Naive thymus-derived CD4-positive, alpha-beta T cell (primary cell): ENCODE results near the gene COL23A1. TPM values are rescaled to one million over a fixed set of nuclear protein-coding genes. Genes with fewer than 3 reads are reported as not detected.
"Not testable (repeated sequence)": the region's sequence is repeated elsewhere in the genome, so short reads cannot be mapped to it uniquely, and the experiment has no call there.

ENCODE experiments used
- ATAC-seq: fragments of 150-1000 bp; cut with Tn5 transposase; 2 replicates; pipeline ENCODE4 v1.10.0; 2021; ENCODE audit warnings: mild to moderate bottlenecking, moderate library complexity
- CTCF ChIA-PET: fragments of 350-600 bp; sonication (Branson Sonifier 250); formaldehyde crosslinking; loops from one replicate; lab custom pipeline; 2021; ENCODE audit warnings: antibody characterized with exemption; lab: Charles Lee
- POLR2A ChIA-PET: fragments of 350-600 bp; sonication (Branson Sonifier 250); formaldehyde crosslinking; loops from one replicate; lab custom pipeline; 2021; ENCODE audit warnings: antibody characterized with exemption, inconsistent platforms; lab: Charles Lee
- DNase-seq, 9 donors: peaks; one replicate each; pipeline versions ENCODE4 v3.0.0 to v3.0.0-alpha.2; 2020 to 2022; ENCODE audit warnings: mixed read lengths in 1 of 9
- H3K27ac ChIP-seq: one replicate; pipeline ENCODE4 v1.7.0; 2013; ENCODE audit warnings: mild to moderate bottlenecking, low read depth, low read length, moderate library complexity
- H3K27me3 ChIP-seq, 2 donors: one replicate each; pipeline ENCODE4 v1.7.0; 2013; ENCODE audit warnings: low read length in 2 of 2, mild to moderate bottlenecking in 2 of 2, moderate library complexity in 2 of 2; ENCODE audit not compliant: control insufficient read depth in 2 of 2, insufficient read depth in 2 of 2
- H3K36me3 ChIP-seq, 3 experiments: 1 replicate in 2 of 3; 2 replicates in 1 of 3; pipeline ENCODE4 v1.7.0; 2013; ENCODE audit warnings: low read length in 3 of 3, mild to moderate bottlenecking in 3 of 3, moderate library complexity in 1 of 3; ENCODE audit not compliant: insufficient read depth in 3 of 3, control insufficient read depth in 2 of 3
- H3K4me1 ChIP-seq, 2 donors: one replicate each; pipeline ENCODE4 v1.7.0; 2013; ENCODE audit warnings: low read length in 2 of 2, mild to moderate bottlenecking in 2 of 2, moderate library complexity in 1 of 2; ENCODE audit not compliant: control insufficient read depth in 2 of 2, insufficient read depth in 2 of 2
- H3K4me3 ChIP-seq: 2 replicates; pipeline ENCODE4 v1.7.0; 2013; ENCODE audit warnings: mild to moderate bottlenecking, low read length
- H3K9me3 ChIP-seq, 3 experiments: 1 replicate in 2 of 3; 2 replicates in 1 of 3; pipeline ENCODE4 v1.7.0; 2013; ENCODE audit warnings: low read length in 3 of 3; ENCODE audit not compliant: control insufficient read depth in 2 of 3
- H3K27ac Mint-ChIP-seq, 9 donors: one replicate each; pipeline ENCODE4 v1.8.0; 2020 to 2022; ENCODE audit warnings: mixed read lengths in 9 of 9, mild to moderate bottlenecking in 8 of 9, moderate library complexity in 5 of 9, inconsistent platforms in 2 of 9
- H3K27me3 Mint-ChIP-seq, 5 donors: one replicate each; pipeline ENCODE4 v1.8.0; 2021 to 2022; ENCODE audit warnings: mixed read lengths in 5 of 5, mild to moderate bottlenecking in 1 of 5
- H3K36me3 Mint-ChIP-seq, 5 donors: one replicate each; pipeline ENCODE4 v1.8.0; 2020 to 2022; ENCODE audit warnings: mixed read lengths in 5 of 5, mild to moderate bottlenecking in 3 of 5, inconsistent platforms in 1 of 5
- H3K4me1 Mint-ChIP-seq, 7 donors: one replicate each; pipeline ENCODE4 v1.8.0; 2020 to 2022; ENCODE audit warnings: mixed read lengths in 7 of 7, mild to moderate bottlenecking in 3 of 7, inconsistent platforms in 1 of 7
- H3K4me3 Mint-ChIP-seq, 10 donors: one replicate each; pipeline ENCODE4 v1.8.0; 2020 to 2022; ENCODE audit warnings: mild to moderate bottlenecking in 10 of 10, mixed read lengths in 10 of 10, moderate library complexity in 6 of 10, inconsistent platforms in 2 of 10
- H3K9me3 Mint-ChIP-seq, 11 donors: one replicate each; pipeline ENCODE4 v1.8.0; 2020 to 2022; ENCODE audit warnings: mixed read lengths in 11 of 11, mild to moderate bottlenecking in 4 of 11, inconsistent platforms in 1 of 11, moderate library complexity in 1 of 11
- intact Hi-C, 2 donors: fragments of 100-400 bp; cut with micrococcal nuclease; formaldehyde crosslinking; loops; one replicate each; pipeline ENCODE4 v1.15.1; 2023
- polyA plus RNA-seq, 2 donors: library from polyadenylated mRNA; unstranded; fragments of 300-500 nt; fragmentation: Illumina TruSeq; gene quantifications; one replicate each; pipeline ENCODE4 v1.2.3, GENCODE V29; 2021
- total RNA-seq, 6 experiments: library from RNA in 5 of 6; stranded (reverse) in 5 of 6; gene quantifications; 1 replicate in 5 of 6; 2 replicates in 1 of 6; pipeline ENCODE4 v1.2.3 and lab custom pipeline; 2021 to 2026

Gene COL23A1
- total and polyA plus RNA-seq, 7 experiments from 2014 or later, result 0.13 to 0.32 (median 0.22) TPM; not detected in 4

DNA sequence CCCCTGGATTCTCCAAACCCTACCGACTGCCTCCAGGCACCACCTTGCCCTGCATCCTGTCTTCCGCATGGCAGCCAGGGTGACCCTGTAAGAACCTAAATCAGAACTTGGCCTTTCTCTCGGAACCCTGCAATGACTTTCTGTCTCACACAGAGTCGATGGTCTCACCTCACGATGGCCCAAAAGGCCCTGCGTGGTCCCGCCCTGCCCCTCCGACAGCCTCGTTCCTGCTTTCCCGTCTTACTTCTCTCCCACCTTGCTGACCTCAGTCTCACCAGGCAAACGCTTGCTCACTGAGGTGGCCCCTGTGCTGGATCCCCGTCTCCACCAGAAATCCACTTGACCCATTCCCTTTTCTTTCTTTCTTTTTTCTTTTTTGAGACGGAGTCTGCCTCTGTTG is 214.8 kb downstream of the COL23A1 start:
- no peak for ATAC-seq
- Mint-ChIP-seq H3K36me3 (no peaks in the 10 kb centered on the region), H3K27ac (no peak overlapping the region), H3K9me3 (peaks cover 0 to 3% (median 0%) of the 10 kb centered on the region in 11 donors), H3K27me3 (peaks cover 0 to 20% (median 11%) of the 10 kb centered on the region in 5 donors), H3K4me1 (peaks cover 0 to 4% (median 0%) of the 10 kb centered on the region in 7 donors), H3K4me3 (no peak overlapping the region)
- Histone ChIP-seq H3K4me3 (no peak overlapping the region), H3K27me3 (no peaks in the 10 kb centered on the region), H3K9me3 (no peaks in the 10 kb centered on the region), H3K27ac (no peak overlapping the region), H3K4me1 (no peaks in the 10 kb centered on the region), H3K36me3 (no peaks in the 10 kb centered on the region)
- intact Hi-C loops, result no loop called here
- DNase-seq, result no peak
- POLR2A ChIA-PET, result no interaction called here
- CTCF ChIA-PET, result no interaction called here

DNA sequence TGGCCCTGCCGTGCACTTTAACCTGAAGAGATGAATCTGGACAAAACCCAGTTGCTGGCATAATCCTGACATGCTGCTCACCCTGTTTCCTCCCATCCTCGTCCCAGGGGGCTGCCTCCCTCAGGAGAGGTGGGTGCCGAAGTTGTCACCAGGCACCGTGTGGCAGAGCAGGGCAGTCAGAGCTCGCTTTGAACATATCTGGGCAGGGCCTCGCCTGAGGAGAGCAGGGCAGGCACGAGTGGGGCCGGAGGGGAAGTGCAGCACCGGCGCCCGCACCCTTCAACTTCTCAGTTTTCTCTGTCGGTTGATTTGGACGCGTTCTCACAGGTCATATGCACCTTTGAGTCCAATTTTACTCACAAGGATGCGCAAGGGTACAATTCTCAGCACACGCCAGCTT is 216.5 kb downstream of the COL23A1 start:
- ATAC-seq (peak; percentile 32), DNase-seq (no peak)
- H3K27ac Mint-ChIP-seq, result no peak overlapping the region
- Histone ChIP-seq H3K36me3 (no peaks in the 10 kb centered on the region), H3K4me3 (no peak overlapping the region), H3K9me3 (no peaks in the 10 kb centered on the region), H3K27ac (no peak overlapping the region), H3K4me1 (no peaks in the 10 kb centered on the region), H3K27me3 (no peaks in the 10 kb centered on the region)
- peaks cover 0 to 4% (median 0%) of the 10 kb centered on the region in 7 donors for H3K4me1 Mint-ChIP-seq
- H3K4me3 Mint-ChIP-seq, result no peak overlapping the region
- POLR2A ChIA-PET, result no interaction called here
- H3K27me3 Mint-ChIP-seq, result peaks cover 0 to 20% (median 11%) of the 10 kb centered on the region in 5 donors
- CTCF ChIA-PET, result no interaction called here
- intact Hi-C loops, result no loop called here
- H3K9me3 Mint-ChIP-seq, result peaks cover 0 to 12% (median 3%) of the 10 kb centered on the region in 11 donors
- H3K36me3 Mint-ChIP-seq, result no peaks in the 10 kb centered on the region

DNA sequence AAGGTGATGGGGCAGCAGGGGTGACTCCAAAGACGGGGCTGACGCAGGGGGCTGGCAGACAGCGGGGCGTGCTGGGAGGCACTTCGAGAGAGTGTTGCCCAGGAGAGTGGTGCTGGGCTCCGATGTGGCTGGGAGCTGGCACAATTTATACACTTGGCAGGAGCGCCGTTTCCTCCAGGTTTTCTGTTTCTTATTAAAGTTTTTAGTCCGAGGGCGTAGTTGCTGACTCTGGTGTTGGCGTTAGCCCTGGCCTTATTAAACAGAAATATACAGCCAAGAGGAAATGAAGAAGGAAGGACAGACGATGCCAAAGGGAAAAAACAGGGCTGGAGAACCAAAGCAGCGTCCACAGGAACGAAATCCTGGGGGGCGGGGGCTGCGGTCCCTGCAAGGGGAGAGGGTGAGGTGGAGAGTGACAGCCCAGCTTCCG is 218.0 kb downstream of the COL23A1 start:
- POLR2A ChIA-PET, result no interaction called here
- Histone ChIP-seq H3K36me3 (no peaks in the 10 kb centered on the region), H3K27ac (no peak overlapping the region), H3K4me3 (no peak overlapping the region), H3K4me1 (no peaks in the 10 kb centered on the region), H3K9me3 (no peaks in the 10 kb centered on the region), H3K27me3 (no peaks in the 10 kb centered on the region)
- ATAC-seq (no peak), DNase-seq (no peak)
- H3K36me3 Mint-ChIP-seq, result no peaks in the 10 kb centered on the region
- intact Hi-C loops, result no loop called here
- H3K27ac Mint-ChIP-seq, result no peak overlapping the region
- H3K27me3 Mint-ChIP-seq, result peaks cover 0 to 20% (median 11%) of the 10 kb centered on the region in 5 donors
- peaks cover 0 to 12% (median 3%) of the 10 kb centered on the region in 11 donors for H3K9me3 Mint-ChIP-seq
- no peak overlapping the region for H3K4me3 Mint-ChIP-seq
- CTCF ChIA-PET, result no interaction called here
- H3K4me1 Mint-ChIP-seq, result peaks cover 0 to 4% (median 0%) of the 10 kb centered on the region in 7 donors

DNA sequence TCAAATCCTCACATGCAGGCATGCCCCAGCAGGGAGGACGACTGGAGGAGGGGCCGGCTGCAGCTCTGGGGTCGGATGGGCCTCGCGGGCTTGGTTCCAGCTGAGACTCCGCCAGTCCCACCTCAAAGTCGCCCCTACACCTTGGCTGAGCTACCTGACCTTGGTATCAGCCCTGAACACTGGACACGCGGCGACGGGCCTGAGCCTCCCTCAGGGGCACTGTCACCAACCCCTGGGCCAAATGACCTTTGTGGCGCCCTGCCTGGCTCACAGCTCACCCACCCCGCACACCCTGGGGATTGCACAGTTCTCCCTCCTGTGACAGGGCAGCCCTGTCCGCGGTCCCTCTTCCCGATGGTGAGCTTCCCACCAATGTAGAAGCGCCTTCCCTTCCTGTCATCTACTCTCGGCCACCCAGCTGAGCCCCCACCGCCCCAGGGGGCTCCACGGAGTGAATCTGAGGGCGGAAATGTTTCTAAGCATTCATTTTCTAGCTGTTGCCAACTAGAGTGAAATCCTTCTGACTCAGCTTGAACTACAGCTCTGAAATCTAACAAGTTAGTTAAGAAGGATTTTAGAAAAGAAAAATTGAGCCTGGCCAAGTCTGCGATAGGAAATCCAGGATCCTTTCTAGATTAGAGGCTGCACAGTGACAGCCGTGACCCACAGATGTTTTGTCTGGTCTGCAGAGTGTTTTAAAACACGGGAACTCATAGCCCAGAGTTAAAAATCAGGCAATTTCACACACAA is 218.7 kb downstream of the COL23A1 start:
- Mint-ChIP-seq H3K4me3 (no peak overlapping the region), H3K36me3 (no peaks in the 10 kb centered on the region), H3K9me3 (peaks cover 0 to 12% (median 3%) of the 10 kb centered on the region in 11 donors), H3K4me1 (peaks cover 0 to 4% (median 0%) of the 10 kb centered on the region in 7 donors), H3K27ac (no peak overlapping the region), H3K27me3 (peaks cover 0 to 20% (median 11%) of the 10 kb centered on the region in 5 donors)
- no peak for ATAC-seq
- POLR2A ChIA-PET, result no interaction called here
- intact Hi-C loops, result no loop called here
- DNase-seq, result no peak
- H3K27ac ChIP-seq, result no peak overlapping the region
- no peaks in the 10 kb centered on the region for H3K27me3 ChIP-seq
- no peaks in the 10 kb centered on the region for H3K9me3 ChIP-seq
- H3K4me1 ChIP-seq, result no peaks in the 10 kb centered on the region
- no peak overlapping the region for H3K4me3 ChIP-seq
- CTCF ChIA-PET, result no interaction called here
- no peaks in the 10 kb centered on the region for H3K36me3 ChIP-seq

DNA sequence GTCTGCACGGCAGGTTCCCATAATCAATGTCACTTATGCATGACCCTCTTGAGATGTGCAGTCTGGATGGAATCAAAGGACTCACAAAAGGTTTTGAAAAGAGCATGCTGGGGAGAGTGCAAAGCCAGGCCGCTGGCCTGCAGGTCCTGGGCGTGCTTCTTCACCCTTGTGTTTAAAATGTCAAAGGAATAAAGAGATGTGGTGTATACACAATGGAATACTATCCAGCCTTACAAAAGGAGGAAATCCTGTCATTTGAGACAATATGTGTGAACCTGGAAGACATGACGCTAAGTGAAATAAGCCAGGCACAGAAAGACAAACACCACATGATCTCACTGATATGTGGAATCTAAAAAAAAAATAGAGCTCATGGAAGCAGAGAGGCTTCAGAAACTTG is 220.1 kb downstream of the COL23A1 start:
- H3K27me3 ChIP-seq, result no peaks in the 10 kb centered on the region
- H3K36me3 Mint-ChIP-seq, result no peaks in the 10 kb centered on the region
- H3K4me1 Mint-ChIP-seq, result peaks cover 0 to 4% (median 0%) of the 10 kb centered on the region in 7 donors
- ChIA-PET POLR2A (no interaction called here), CTCF (no interaction called here)
- no peak overlapping the region for H3K4me3 Mint-ChIP-seq
- no peak overlapping the region for H3K27ac Mint-ChIP-seq
- no peak overlapping the region for H3K27ac ChIP-seq
- peaks cover 0 to 12% (median 3%) of the 10 kb centered on the region in 11 donors for H3K9me3 Mint-ChIP-seq
- no peaks in the 10 kb centered on the region for H3K36me3 ChIP-seq
- DNase-seq, result no peak
- intact Hi-C loops, result no loop called here
- H3K4me1 ChIP-seq, result no peaks in the 10 kb centered on the region
- H3K9me3 ChIP-seq, result no peaks in the 10 kb centered on the region
- no peak for ATAC-seq
- H3K27me3 Mint-ChIP-seq, result peaks cover 0 to 20% (median 9%) of the 10 kb centered on the region in 5 donors
- no peak overlapping the region for H3K4me3 ChIP-seq

DNA sequence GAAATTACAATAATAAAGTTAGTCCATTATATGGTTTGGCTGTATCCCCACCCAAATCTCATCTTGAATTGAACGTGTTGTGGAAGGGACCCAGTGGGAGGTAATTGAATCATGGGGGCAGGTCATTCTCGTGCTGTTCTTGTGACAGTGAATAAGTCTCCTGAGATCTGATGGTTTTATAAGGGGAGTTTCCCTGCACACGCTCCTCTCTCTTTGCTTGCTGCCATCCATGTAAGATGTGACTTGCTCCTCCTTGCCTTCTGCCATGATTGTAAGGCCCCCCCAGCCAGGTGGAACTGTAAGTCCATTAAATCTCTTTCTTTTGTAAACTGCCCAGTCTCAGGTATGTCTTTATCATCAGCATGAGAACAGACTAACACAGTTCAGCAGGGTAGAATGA is 220.7 kb downstream of the COL23A1 start:
- H3K27me3 ChIP-seq, H3K9me3 ChIP-seq, H3K27ac ChIP-seq, H3K4me3 ChIP-seq, CTCF ChIA-PET, ATAC-seq, H3K36me3 ChIP-seq, POLR2A ChIA-PET, H3K27ac Mint-ChIP-seq, H3K4me1 Mint-ChIP-seq, H3K36me3 Mint-ChIP-seq, H3K4me1 ChIP-seq, DNase-seq, H3K4me3 Mint-ChIP-seq, intact Hi-C loops: not testable (repeated sequence)
- H3K27me3 Mint-ChIP-seq, result peaks cover 0 to 20% (median 9%) of the 10 kb centered on the region in 5 donors
- peaks cover 0 to 12% (median 3%) of the 10 kb centered on the region in 11 donors for H3K9me3 Mint-ChIP-seq
